Heart left ventricle (tissue), 13 donors: ENCODE data around the gene DIAPH2.

Source experiments
- CTCF ChIP-seq, 12 donors: fragments of 200-600 bp; sonication (generic) in 4 of 12; IDR thresholded peaks; one replicate each; pipeline versions ENCODE4 v1.5.0 to v1.8.0; 2018 to 2022; ENCODE audit warnings: antibody characterized with exemption in 12 of 12, mild to moderate bottlenecking in 5 of 12
- POLR2A ChIP-seq, 2 donors: fragments of 450-650 bp; IDR thresholded peaks; one replicate each; pipeline ENCODE4 v1.6.1; 2017; ENCODE audit warnings: antibody characterized with exemption in 2 of 2, mild to moderate bottlenecking in 2 of 2, moderate library complexity in 2 of 2
- donor health status: ischemic (EF 13 %, LVEDD 7.1; RV severe dilation, severe dysfunction).
- donor health status: DM: no; HTN: yes; CAD: no.
- donor health status: DM: no; HTN: no; CAD: no.
- donor health status: ischemic (EF 25% LVEDD 6.9; RV normal size, moderate dysfunction).
- donor health status: ischemic (EF 25% LVEDD 5.7; RV mildly dilated, moderate dysfunction).
- donor health status: ischemic (EF 35%, LVEDD 5.7; RV mildly dilated, moderate dysfunction).
- donor health status: nonischemic (EF 11% LVEDD 7.7; RV severe dilation, severe dysfunction).
- donor health status: DM: yes; HTN: yes; CAD: no.
- donor health status: PGD.
- donor health status: ischemic (EF 29% LVEDD 5.4; RV normal size, mild dysfunction).
- donor health status: nonischemic (EF 23%, LVEDD 6.1; RV moderate dilation, normal function).

- TF ChIP-seq POLR2A (IDR thresholded peaks at IDR 0.05) (no peak), CTCF (IDR thresholded peaks at IDR 0.05) (no peak)
Measured at GRCh38 chrX:96792047-96792446, 107.4 kb downstream of the DIAPH2 start.
